GM23338 (cell line): Measurements from ENCODE around the gene TMC1. TPM values are rescaled to one million over a fixed set of nuclear protein-coding genes. Genes with fewer than 3 reads are reported as not detected.

ENCODE experiments used
- ATAC-seq: fragments of 200-7000 bp; cut with Tn5 transposase; 3 replicates; pipeline ENCODE4 v1.9.1; 2020
- DNase-seq: peaks from one replicate; pipeline ENCODE4 v3.0.0-alpha.2; 2015; ENCODE audit warnings: low spot score
- H2AFZ ChIP-seq: fragments of 200-600 bp; sonication (generic); 2 replicates; pipeline ENCODE4 v1.8.0; 2016; ENCODE audit warnings: antibody characterized with exemption, mild to moderate bottlenecking, moderate library complexity
- H3F3A ChIP-seq: fragments of 200-600 bp; sonication (generic); replicated peaks from 2 replicates; pipeline ENCODE4 v1.8.0; 2017; ENCODE audit warnings: antibody characterized with exemption, mixed run types, low read depth
- H3K27ac ChIP-seq: fragments of 200-600 bp; sonication (generic); 2 replicates; pipeline ENCODE4 v1.6.1; 2016; ENCODE audit warnings: low read depth
- H3K27me3 ChIP-seq: fragments of 200-600 bp; sonication (generic); 2 replicates; pipeline ENCODE4 v1.8.0; 2016; ENCODE audit warnings: mild to moderate bottlenecking, mixed run types, moderate library complexity; ENCODE audit not compliant: insufficient read depth
- H3K36me3 ChIP-seq: fragments of 200-600 bp; sonication (generic); 2 replicates; pipeline ENCODE4 v1.8.0; 2016; ENCODE audit warnings: mild to moderate bottlenecking; ENCODE audit not compliant: insufficient read depth
- H3K4me1 ChIP-seq: fragments of 200-600 bp; sonication (generic); 2 replicates; pipeline ENCODE4 v1.8.0; 2016; ENCODE audit warnings: mild to moderate bottlenecking, moderate library complexity; ENCODE audit not compliant: insufficient read depth
- H3K4me2 ChIP-seq: fragments of 200-600 bp; sonication (generic); 2 replicates; pipeline ENCODE4 v1.7.1; 2017; ENCODE audit warnings: mixed run types
- H3K4me3 ChIP-seq: fragments of 200-600 bp; sonication (generic); 2 replicates; pipeline ENCODE4 v1.6.1; 2016; ENCODE audit warnings: mixed run types
- H3K79me2 ChIP-seq: fragments of 200-600 bp; sonication (generic); replicated peaks from 2 replicates; pipeline ENCODE4 v1.8.0; 2017; ENCODE audit warnings: mild to moderate bottlenecking; ENCODE audit not compliant: insufficient read depth
- H3K9me2 ChIP-seq: fragments of 200-600 bp; sonication (generic); 2 replicates; pipeline ENCODE4 v1.8.0; 2017; ENCODE audit not compliant: insufficient read depth
- H4K20me1 ChIP-seq: fragments of 200-600 bp; sonication (generic); replicated peaks from 2 replicates; pipeline ENCODE4 v1.8.0; 2017; ENCODE audit warnings: mild to moderate bottlenecking; ENCODE audit not compliant: insufficient read depth
- H3K27ac Mint-ChIP-seq: 2 replicates; pipeline ENCODE4 v1.8.0; 2020; ENCODE audit warnings: inconsistent platforms, mild to moderate bottlenecking, moderate library complexity, mixed read lengths
- H3K27me3 Mint-ChIP-seq: 3 replicates; pipeline ENCODE4 v1.8.0; 2022; ENCODE audit warnings: low read depth, mild to moderate bottlenecking, moderate library complexity, mixed read lengths, inconsistent platforms; ENCODE audit not compliant: insufficient read depth, poor library complexity
- H3K36me3 Mint-ChIP-seq: 3 replicates; pipeline ENCODE4 v1.8.0; 2021; ENCODE audit warnings: low read depth, mild to moderate bottlenecking, inconsistent platforms, moderate library complexity, mixed read lengths
- H3K4me1 Mint-ChIP-seq: 3 replicates; pipeline ENCODE4 v1.8.0; 2020; ENCODE audit warnings: mild to moderate bottlenecking, inconsistent platforms, mixed read lengths
- H3K4me3 Mint-ChIP-seq: 3 replicates; pipeline ENCODE4 v1.8.0; 2021; ENCODE audit warnings: moderate library complexity, mild to moderate bottlenecking, inconsistent platforms, mixed read lengths
- H3K9me3 Mint-ChIP-seq: 3 replicates; pipeline ENCODE4 v1.8.0; 2020; ENCODE audit warnings: moderate library complexity, mild to moderate bottlenecking, inconsistent platforms, mixed read lengths
- CREB1 ChIP-seq: fragments of 250-450 bp; sonication (Bioruptor Pico); IDR thresholded peaks from 2 replicates; pipeline ENCODE4 v1.5.0; 2020; ENCODE audit warnings: low read depth, mild to moderate bottlenecking, moderate library complexity
- EZH2 ChIP-seq: fragments of 200-600 bp; sonication (generic); IDR thresholded peaks from one replicate; pipeline ENCODE4 v1.8.0; 2017; ENCODE audit warnings: antibody characterized with exemption, mild to moderate bottlenecking, low read depth; ENCODE audit not compliant: unreplicated experiment
- JUNB ChIP-seq: IDR thresholded peaks from one replicate; pipeline ENCODE4 v1.6.1; 2016; ENCODE audit warnings: antibody characterized with exemption; ENCODE audit not compliant: unreplicated experiment
- NANOG ChIP-seq: IDR thresholded peaks from 2 replicates; pipeline ENCODE4 v1.6.1; 2016; ENCODE audit warnings: antibody characterized with exemption, borderline replicate concordance
- STAT1 ChIP-seq: IDR thresholded peaks from one replicate; pipeline ENCODE4 v1.6.1; 2016; ENCODE audit warnings: antibody characterized with exemption; ENCODE audit not compliant: unreplicated experiment
- ZNF114 ChIP-seq: fragments of 250-450 bp; sonication (Bioruptor Pico); IDR thresholded peaks from 2 replicates; pipeline ENCODE4 v1.5.0; 2020; ENCODE audit warnings: mild to moderate bottlenecking, moderate library complexity
- polyA plus RNA-seq: library from polyadenylated mRNA; unstranded; fragments of >200 nt; fragmentation: Nextera tagmentation; extraction: Ambion mirVana; gene quantifications from 2 replicates; pipeline ENCODE4 v1.2.1, GENCODE V29; 2016
- total RNA-seq: library from RNA; depleted of rRNA; stranded (reverse); fragments of >200 nt; shearing (Covaris generic); gene quantifications from 2 replicates; pipeline ENCODE4 v1.2.3, GENCODE V29; 2014
- TF ChIP-seq, protein P1 (sequence below): fragments of 250-450 bp; sonication (Bioruptor Pico); IDR thresholded peaks from 2 replicates; pipeline ENCODE4 v1.5.0; 2020; ENCODE audit warnings: mild to moderate bottlenecking, moderate library complexity

Gene TMC1
- total and polyA plus RNA-seq, 2 experiments from 2014 or later = 0.61 to 1.2 TPM

- TF ChIP-seq, protein P1, sequence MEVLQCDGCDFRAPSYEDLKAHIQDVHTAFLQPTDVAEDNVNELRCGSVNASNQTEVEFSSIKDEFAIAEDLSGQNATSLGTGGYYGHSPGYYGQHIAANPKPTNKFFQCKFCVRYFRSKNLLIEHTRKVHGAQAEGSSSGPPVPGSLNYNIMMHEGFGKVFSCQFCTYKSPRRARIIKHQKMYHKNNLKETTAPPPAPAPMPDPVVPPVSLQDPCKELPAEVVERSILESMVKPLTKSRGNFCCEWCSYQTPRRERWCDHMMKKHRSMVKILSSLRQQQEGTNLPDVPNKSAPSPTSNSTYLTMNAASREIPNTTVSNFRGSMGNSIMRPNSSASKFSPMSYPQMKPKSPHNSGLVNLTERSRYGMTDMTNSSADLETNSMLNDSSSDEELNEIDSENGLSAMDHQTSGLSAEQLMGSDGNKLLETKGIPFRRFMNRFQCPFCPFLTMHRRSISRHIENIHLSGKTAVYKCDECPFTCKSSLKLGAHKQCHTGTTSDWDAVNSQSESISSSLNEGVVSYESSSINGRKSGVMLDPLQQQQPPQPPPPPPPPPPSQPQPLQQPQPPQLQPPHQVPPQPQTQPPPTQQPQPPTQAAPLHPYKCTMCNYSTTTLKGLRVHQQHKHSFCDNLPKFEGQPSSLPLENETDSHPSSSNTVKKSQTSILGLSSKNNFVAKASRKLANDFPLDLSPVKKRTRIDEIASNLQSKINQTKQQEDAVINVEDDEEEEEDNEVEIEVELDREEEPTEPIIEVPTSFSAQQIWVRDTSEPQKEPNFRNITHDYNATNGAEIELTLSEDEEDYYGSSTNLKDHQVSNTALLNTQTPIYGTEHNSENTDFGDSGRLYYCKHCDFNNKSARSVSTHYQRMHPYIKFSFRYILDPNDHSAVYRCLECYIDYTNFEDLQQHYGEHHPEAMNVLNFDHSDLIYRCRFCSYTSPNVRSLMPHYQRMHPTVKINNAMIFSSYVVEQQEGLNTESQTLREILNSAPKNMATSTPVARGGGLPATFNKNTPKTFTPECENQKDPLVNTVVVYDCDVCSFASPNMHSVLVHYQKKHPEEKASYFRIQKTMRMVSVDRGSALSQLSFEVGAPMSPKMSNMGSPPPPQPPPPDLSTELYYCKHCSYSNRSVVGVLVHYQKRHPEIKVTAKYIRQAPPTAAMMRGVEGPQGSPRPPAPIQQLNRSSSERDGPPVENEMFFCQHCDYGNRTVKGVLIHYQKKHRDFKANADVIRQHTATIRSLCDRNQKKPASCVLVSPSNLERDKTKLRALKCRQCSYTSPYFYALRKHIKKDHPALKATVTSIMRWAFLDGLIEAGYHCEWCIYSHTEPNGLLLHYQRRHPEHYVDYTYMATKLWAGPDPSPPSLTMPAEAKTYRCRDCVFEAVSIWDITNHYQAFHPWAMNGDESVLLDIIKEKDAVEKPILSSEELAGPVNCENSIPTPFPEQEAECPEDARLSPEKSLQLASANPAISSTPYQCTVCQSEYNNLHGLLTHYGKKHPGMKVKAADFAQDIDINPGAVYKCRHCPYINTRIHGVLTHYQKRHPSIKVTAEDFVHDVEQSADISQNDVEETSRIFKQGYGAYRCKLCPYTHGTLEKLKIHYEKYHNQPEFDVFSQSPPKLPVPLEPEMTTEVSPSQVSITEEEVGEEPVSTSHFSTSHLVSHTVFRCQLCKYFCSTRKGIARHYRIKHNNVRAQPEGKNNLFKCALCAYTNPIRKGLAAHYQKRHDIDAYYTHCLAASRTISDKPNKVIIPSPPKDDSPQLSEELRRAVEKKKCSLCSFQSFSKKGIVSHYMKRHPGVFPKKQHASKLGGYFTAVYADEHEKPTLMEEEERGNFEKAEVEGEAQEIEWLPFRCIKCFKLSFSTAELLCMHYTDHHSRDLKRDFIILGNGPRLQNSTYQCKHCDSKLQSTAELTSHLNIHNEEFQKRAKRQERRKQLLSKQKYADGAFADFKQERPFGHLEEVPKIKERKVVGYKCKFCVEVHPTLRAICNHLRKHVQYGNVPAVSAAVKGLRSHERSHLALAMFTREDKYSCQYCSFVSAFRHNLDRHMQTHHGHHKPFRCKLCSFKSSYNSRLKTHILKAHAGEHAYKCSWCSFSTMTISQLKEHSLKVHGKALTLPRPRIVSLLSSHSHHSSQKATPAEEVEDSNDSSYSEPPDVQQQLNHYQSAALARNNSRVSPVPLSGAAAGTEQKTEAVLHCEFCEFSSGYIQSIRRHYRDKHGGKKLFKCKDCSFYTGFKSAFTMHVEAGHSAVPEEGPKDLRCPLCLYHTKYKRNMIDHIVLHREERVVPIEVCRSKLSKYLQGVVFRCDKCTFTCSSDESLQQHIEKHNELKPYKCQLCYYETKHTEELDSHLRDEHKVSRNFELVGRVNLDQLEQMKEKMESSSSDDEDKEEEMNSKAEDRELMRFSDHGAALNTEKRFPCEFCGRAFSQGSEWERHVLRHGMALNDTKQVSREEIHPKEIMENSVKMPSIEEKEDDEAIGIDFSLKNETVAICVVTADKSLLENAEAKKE (CRISPR knock-in tag) = no peak
- TF ChIP-seq CREB1 (CRISPR knock-in tag) = no peak
- no peak for TF ChIP-seq EZH2
- TF ChIP-seq JUNB = no peak
These were observed 44.1 kb downstream of the TMC1 start (continued) for GRCh38 chr9:72565535-72565934.

GRCh38 chr9:72574156-72574810, 52.9 kb downstream of the TMC1 start:
- H3K4me3 ChIP-seq = no peak overlapping the region
- no peaks in the 10 kb centered on the region for H3K79me2 ChIP-seq
- ATAC-seq (no peak), DNase-seq (no peak)
- Mint-ChIP-seq H3K27ac (no peak overlapping the region), H3K9me3 (no peaks in the 10 kb centered on the region), H3K27me3 (peaks cover 3% of the 10 kb centered on the region), H3K4me3 (no peak overlapping the region), H3K36me3 (no peaks in the 10 kb centered on the region), H3K4me1 (no peaks in the 10 kb centered on the region; the same call in 1 of the 3 replicates)
- H2AFZ ChIP-seq = no peak overlapping the region
- no peaks in the 10 kb centered on the region for H3K4me1 ChIP-seq
- H3K27ac ChIP-seq = no peak overlapping the region
- no peaks in the 10 kb centered on the region for H4K20me1 ChIP-seq
- no peak overlapping the region for H3K4me2 ChIP-seq
- H3K9me2 ChIP-seq = peaks cover 5% of the 10 kb centered on the region
- H3F3A ChIP-seq = no peaks in the 10 kb centered on the region
- no peaks in the 10 kb centered on the region for H3K27me3 ChIP-seq
- no peaks in the 10 kb centered on the region for H3K36me3 ChIP-seq
- TF ChIP-seq STAT1 = no peak
- TF ChIP-seq, protein P1 (CRISPR knock-in tag) = no peak
- TF ChIP-seq ZNF114 (CRISPR knock-in tag) = no peak
- no peak for TF ChIP-seq CREB1 (CRISPR knock-in tag)
- TF ChIP-seq NANOG = no peak
